K562 (cell line): ENCODE data around the gene VWA3A. TPM values are rescaled to one million over a fixed set of nuclear protein-coding genes. Genes with fewer than 3 reads are reported as not detected.

Experiments
- ATAC-seq: fragments of 200-7000 bp; cut with Tn5 transposase; 3 replicates; pipeline ENCODE4 v1.9.1; 2020; ENCODE audit warnings: moderate library complexity
- BruUV-seq: library from RNA; stranded (reverse); fragments of 400-500 nt; replicated peaks from 2 replicates; lab custom pipeline; 2021; lab: Mats Ljungman, UMichigan
- CTCF ChIA-PET: fragments of 300-600 bp; formaldehyde crosslinking; extraction: SDS; loops from one replicate; lab custom pipeline; 2021; ENCODE audit warnings: low intra/inter-chr PET ratio; lab: Yijun Ruan, JAX
- POLR2A ChIA-PET: fragments of 300-600, 350-650 bp; sonication (Branson Sonifier 250); formaldehyde crosslinking; extraction: SDS; loops from one replicate; lab custom pipeline; 2021; ENCODE audit warnings: antibody characterized with exemption, inconsistent platforms; lab: Yijun Ruan, JAX
- DNase-seq, 4 experiments: peaks; one replicate each; pipeline versions ENCODE4 v3.0.0 to v3.0.0-alpha.2; 2011 to 2018; ENCODE audit warnings: low spot score in 3 of 4, mixed read lengths in 3 of 4; ENCODE audit errors: extremely low read depth in 1 of 4
- FAIRE-seq: peaks from 2 replicates; lab custom pipeline; 2011; peaks lifted over from hg19 to GRCh38; lab: Jason Lieb, UNC
- H2AFZ ChIP-seq: 2 replicates; pipeline ENCODE4 v1.6.0; 2011; ENCODE audit warnings: low read depth, low read length, control low read depth, inconsistent platforms
- H3K27ac ChIP-seq: fragments of 200-600 bp; 3 replicates; pipeline ENCODE4 v1.8.0; 2011; ENCODE audit warnings: low read depth, mild to moderate bottlenecking, control low read depth, inconsistent platforms, low read length, moderate library complexity, mixed read lengths; ENCODE audit errors: extremely low read depth
- H3K27me3 ChIP-seq, 2 experiments: fragments of 300-600 bp in 1 of 2; 2 replicates in 1 of 2; 3 replicates in 1 of 2; pipeline versions ENCODE4 v1.6.0 to v1.8.0; 2011; ENCODE audit warnings: inconsistent platforms in 2 of 2, low read length in 2 of 2, mild to moderate bottlenecking in 1 of 2, mixed read lengths in 1 of 2, moderate library complexity in 1 of 2; ENCODE audit not compliant: control insufficient read depth in 2 of 2, insufficient read depth in 2 of 2
- H3K36me3 ChIP-seq: fragments of 300-600 bp; 3 replicates; pipeline ENCODE4 v1.8.0; 2011; ENCODE audit warnings: mild to moderate bottlenecking, low read length, inconsistent platforms; ENCODE audit not compliant: control insufficient read depth, insufficient read depth
- H3K4me1 ChIP-seq, 2 experiments: fragments of 200-600 bp in 1 of 2; replicated peaks in 1 of 2; 2 replicates in 1 of 2; 3 replicates in 1 of 2; pipeline versions ENCODE4 v1.5.1 to v1.8.0; 2011; ENCODE audit warnings: inconsistent platforms in 2 of 2, low read length in 2 of 2, mild to moderate bottlenecking in 1 of 2, mixed read lengths in 1 of 2, moderate library complexity in 1 of 2; ENCODE audit not compliant: control insufficient read depth in 2 of 2, insufficient read depth in 2 of 2
- H3K4me2 ChIP-seq: 2 replicates; pipeline ENCODE4 v1.6.1; 2011; ENCODE audit warnings: low read length, control low read depth, inconsistent platforms, mixed read lengths; ENCODE audit not compliant: insufficient read depth
- H3K4me3 ChIP-seq: fragments of 200-600 bp; sonication (generic), shearing (Covaris generic); 2 replicates; pipeline ENCODE4 v1.5.1; 2016; ENCODE audit warnings: control low read depth, inconsistent platforms
- H3K79me2 ChIP-seq: fragments of 200-600 bp; 3 replicates; pipeline ENCODE4 v1.8.0; 2011; ENCODE audit warnings: low read length, inconsistent platforms; ENCODE audit not compliant: control insufficient read depth, insufficient read depth
- H3K9ac ChIP-seq, 2 experiments: 2 replicates each; pipeline versions ENCODE4 v1.6.0 to v1.6.1; 2011; ENCODE audit warnings: low read depth in 2 of 2, low read length in 2 of 2, control low read depth in 1 of 2, inconsistent platforms in 1 of 2, mild to moderate bottlenecking in 1 of 2, mixed read lengths in 1 of 2; ENCODE audit not compliant: insufficient read depth in 1 of 2
- H3K9me1 ChIP-seq: one replicate; pipeline ENCODE4 v1.6.0; 2011; ENCODE audit warnings: inconsistent platforms, mild to moderate bottlenecking, low read length, moderate library complexity; ENCODE audit not compliant: control insufficient read depth, insufficient read depth
- H3K9me3 ChIP-seq: replicated peaks from 2 replicates; pipeline ENCODE4 v1.5.1; 2011; ENCODE audit warnings: low read depth, low read length, inconsistent platforms; ENCODE audit not compliant: control insufficient read depth, insufficient read depth
- H4K20me1 ChIP-seq: replicated peaks from 2 replicates; pipeline ENCODE4 v1.6.1; 2011; ENCODE audit warnings: low read length, inconsistent platforms, mixed read lengths; ENCODE audit not compliant: control insufficient read depth, insufficient read depth
- CBX3 ChIP-seq, 2 experiments: IDR thresholded peaks; 1 replicate in 1 of 2; 2 replicates in 1 of 2; pipeline ENCODE4 v1.6.1; 2012; ENCODE audit warnings: inconsistent platforms in 2 of 2, low read length in 2 of 2, borderline replicate concordance in 1 of 2, control low read depth in 1 of 2
- COPS2 ChIP-seq: fragments of 450-650 bp; conservative IDR thresholded peaks from 2 replicates; pipeline ENCODE4 v1.6.1; 2016; ENCODE audit warnings: mild to moderate bottlenecking, moderate library complexity
- GATAD2A ChIP-seq: fragments of 450-650 bp; IDR thresholded peaks from 2 replicates; pipeline ENCODE4 v1.6.1; 2017
- HNRNPH1 ChIP-seq: fragments of 200-400 bp; formaldehyde crosslinking; optimal IDR thresholded peaks from 2 replicates; pipeline ENCODE3; 2017; ENCODE audit warnings: low read depth, mild to moderate bottlenecking, low read length, moderate library complexity
- HNRNPK ChIP-seq: fragments of 200-400 bp; formaldehyde crosslinking; IDR thresholded peaks from one replicate; pipeline ENCODE4 v1.6.1; 2018; ENCODE audit warnings: mild to moderate bottlenecking, low read depth, low read length; ENCODE audit not compliant: poor library complexity, severe bottlenecking
- IRF9 ChIP-seq: fragments of 450-650 bp; IDR thresholded peaks from 2 replicates; pipeline ENCODE4 v1.6.1; 2016; ENCODE audit warnings: missing biosample characterization, missing genetic modification characterization
- MLLT1 ChIP-seq, 2 experiments: fragments of 450-650 bp; IDR thresholded peaks; 2 replicates each; pipeline ENCODE4 v1.6.1; 2016
- MTA2 ChIP-seq: fragments of 450-650 bp; IDR thresholded peaks from 2 replicates; pipeline ENCODE4 v1.6.1; 2016; ENCODE audit warnings: low read depth
- NCOA6 ChIP-seq: fragments of 450-650 bp; IDR thresholded peaks from 2 replicates; pipeline ENCODE4 v1.6.1; 2017; ENCODE audit warnings: mild to moderate bottlenecking
- RBM15 ChIP-seq: fragments of 200-400 bp; formaldehyde crosslinking; IDR thresholded peaks from 2 replicates; pipeline ENCODE4 v1.6.1; 2018; ENCODE audit warnings: mild to moderate bottlenecking, low read length, moderate library complexity; ENCODE audit not compliant: insufficient read depth
- SFPQ ChIP-seq: fragments of 200-400 bp; formaldehyde crosslinking; IDR thresholded peaks from 2 replicates; pipeline ENCODE4 v1.6.1; 2017; ENCODE audit warnings: mild to moderate bottlenecking, low read depth, low read length, moderate library complexity
- ZNF124 ChIP-seq: sonication (generic); formaldehyde crosslinking; IDR thresholded peaks from 2 replicates; pipeline ENCODE4 v1.8.1; 2022; ENCODE audit warnings: missing genetic modification reagents
- ZNF431 ChIP-seq: sonication (generic); formaldehyde crosslinking; IDR thresholded peaks from 2 replicates; pipeline ENCODE4 v1.8.0; 2022; ENCODE audit warnings: mild to moderate bottlenecking, missing genetic modification reagents
- WGBS: fragments of 100-300 bp; shearing (Covaris generic); methylation state at CpG from one replicate; pipeline ENCODE4 v1.1.6; 2016; ENCODE audit warnings: low coverage, mixed read lengths; ENCODE audit not compliant: insufficient coverage; ENCODE audit errors: missing lambda C conversion rate; 5-methylcytosine and 5-hydroxymethylcytosine counted together
- in situ Hi-C: fragments of 300-500 bp; cut with MboI; formaldehyde crosslinking; loops from 4 replicates; pipeline ENCODE4 v1.15.0; 2018; ENCODE audit warnings: inconsistent platforms, mixed read lengths
- intact Hi-C: fragments of 100-400 bp; cut with micrococcal nuclease; formaldehyde crosslinking; loops from 2 replicates; pipeline ENCODE4 v1.14.2; 2022
- polyA plus RNA-seq, 8 experiments: library from polyadenylated mRNA; depleted of rRNA in 4 of 8; stranded (reverse) in 5 of 8; unstranded in 3 of 8; fragments of >200 nt; fragmentation: Nextera tagmentation in 2 of 8; fragmentation: Illumina TruSeq in 1 of 8; extraction: Ambion mirVana in 2 of 8; extraction: Trizol in 1 of 8; gene quantifications; 2 replicates each; pipeline versions ENCODE4 v1.2.1 to v1.2.3, GENCODE V29; 2011 to 2014; ENCODE audit warnings: inconsistent platforms in 1 of 8, missing spikeins in 1 of 8
- total RNA-seq, 7 experiments: library from RNA; depleted of rRNA in 6 of 7; stranded (reverse); fragments of >200 nt in 6 of 7; fragmentation: Illumina TruSeq in 2 of 7; extraction: Trizol in 2 of 7; gene quantifications; 2 replicates each; pipeline versions ENCODE4 v1.2.1 to v1.2.3, GENCODE V29; 2011 to 2021; ENCODE audit warnings: low replicate concordance in 1 of 7
- TF ChIP-seq, protein P1 (sequence below): sonication (generic); formaldehyde crosslinking; IDR thresholded peaks from 2 replicates; pipeline ENCODE4 v1.8.0; 2022; ENCODE audit warnings: missing genetic modification reagents, mild to moderate bottlenecking, borderline replicate concordance
- TF ChIP-seq, protein P2 (sequence below): sonication (generic); formaldehyde crosslinking; IDR thresholded peaks from 2 replicates; pipeline ENCODE4 v1.8.0; 2022; ENCODE audit warnings: missing genetic modification reagents, mild to moderate bottlenecking, moderate library complexity, borderline replicate concordance

VWA3A gene
- total and polyA plus RNA-seq, 9 of the 15 experiments (the other 6 are each of a cell fraction or from before 2014, with no cell fraction given) = not detected

GRCh38 chr16:22174642-22175041 lies 82.3 kb downstream of the VWA3A start:
- H3K79me2 ChIP-seq = no peaks in the 10 kb centered on the region
- TF ChIP-seq GATAD2A = no peak
- no peak for TF ChIP-seq HNRNPK
- no peak for TF ChIP-seq MTA2
- no peak for TF ChIP-seq CBX3 (IDR thresholded peaks at IDR 0.05; ENCODE audit: borderline replicate concordance in 1 of 2, low read length in 2 of 2)
- no peak for TF ChIP-seq NCOA6
- no peak for TF ChIP-seq ZNF431 (CRISPR knock-in tag)
- no peak for TF ChIP-seq ZNF124
- TF ChIP-seq HNRNPH1 = no peak
- TF ChIP-seq MLLT1 (IDR thresholded peaks at IDR 0.05) = no peak
- TF ChIP-seq SFPQ = no peak
- no peak for TF ChIP-seq IRF9 (tag)
- TF ChIP-seq, protein P1, sequence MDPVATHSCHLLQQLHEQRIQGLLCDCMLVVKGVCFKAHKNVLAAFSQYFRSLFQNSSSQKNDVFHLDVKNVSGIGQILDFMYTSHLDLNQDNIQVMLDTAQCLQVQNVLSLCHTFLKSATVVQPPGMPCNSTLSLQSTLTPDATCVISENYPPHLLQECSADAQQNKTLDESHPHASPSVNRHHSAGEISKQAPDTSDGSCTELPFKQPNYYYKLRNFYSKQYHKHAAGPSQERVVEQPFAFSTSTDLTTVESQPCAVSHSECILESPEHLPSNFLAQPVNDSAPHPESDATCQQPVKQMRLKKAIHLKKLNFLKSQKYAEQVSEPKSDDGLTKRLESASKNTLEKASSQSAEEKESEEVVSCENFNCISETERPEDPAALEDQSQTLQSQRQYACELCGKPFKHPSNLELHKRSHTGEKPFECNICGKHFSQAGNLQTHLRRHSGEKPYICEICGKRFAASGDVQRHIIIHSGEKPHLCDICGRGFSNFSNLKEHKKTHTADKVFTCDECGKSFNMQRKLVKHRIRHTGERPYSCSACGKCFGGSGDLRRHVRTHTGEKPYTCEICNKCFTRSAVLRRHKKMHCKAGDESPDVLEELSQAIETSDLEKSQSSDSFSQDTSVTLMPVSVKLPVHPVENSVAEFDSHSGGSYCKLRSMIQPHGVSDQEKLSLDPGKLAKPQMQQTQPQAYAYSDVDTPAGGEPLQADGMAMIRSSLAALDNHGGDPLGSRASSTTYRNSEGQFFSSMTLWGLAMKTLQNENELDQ (CRISPR knock-in tag) = no peak
- TF ChIP-seq, protein P2, sequence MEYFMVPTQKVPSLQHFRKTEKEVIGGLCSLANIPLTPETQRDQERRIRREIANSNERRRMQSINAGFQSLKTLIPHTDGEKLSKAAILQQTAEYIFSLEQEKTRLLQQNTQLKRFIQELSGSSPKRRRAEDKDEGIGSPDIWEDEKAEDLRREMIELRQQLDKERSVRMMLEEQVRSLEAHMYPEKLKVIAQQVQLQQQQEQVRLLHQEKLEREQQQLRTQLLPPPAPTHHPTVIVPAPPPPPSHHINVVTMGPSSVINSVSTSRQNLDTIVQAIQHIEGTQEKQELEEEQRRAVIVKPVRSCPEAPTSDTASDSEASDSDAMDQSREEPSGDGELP (CRISPR knock-in tag) = no peak
- TF ChIP-seq RBM15 = no peak
- no peak for TF ChIP-seq COPS2
- TF ChIP-seq, all 486 proteins: peak for 0
- no peak overlapping the region for H3K4me3 ChIP-seq
- intact Hi-C loops (no loop called here), in situ Hi-C loops (no loop called here)
- BruUV-seq = no TSS peak
- H3K9me1 ChIP-seq = peaks cover 5% of the 10 kb centered on the region
- H3K4me2 ChIP-seq = no peak overlapping the region
- peaks cover 29 to 47% of the 10 kb centered on the region in 2 experiments for H3K27me3 ChIP-seq
- H3K27ac ChIP-seq = no peak overlapping the region
- ChIA-PET POLR2A (interaction anchor here (0.6 kb wide), 1 partner anchor 199 kb away, joined by 3 read pairs; no protein-coding TSS in a partner anchor), CTCF (interaction anchor here (0.7 kb wide), 1 partner anchor 29 kb away, joined by 5 read pairs; no protein-coding TSS in a partner anchor)
- 6% methylated on average over 9 of the region's 9 CpGs for WGBS
- H3K36me3 ChIP-seq = no peaks in the 10 kb centered on the region
- H3K9me3 ChIP-seq = no peaks in the 10 kb centered on the region
- H3K9ac ChIP-seq = no peak overlapping the region
- H4K20me1 ChIP-seq = peaks cover 5% of the 10 kb centered on the region; the same call in 1 of the 2 replicates
- ATAC-seq (no peak), DNase-seq (no peak), FAIRE-seq (no peak)
- H3K4me1 ChIP-seq = no peaks in the 10 kb centered on the region
- no peak overlapping the region for H2AFZ ChIP-seq
